Vagina (tissue), 2 donors: ENCODE results near the gene PGAP6. TPM values are rescaled to one million over a fixed set of nuclear protein-coding genes. Genes with fewer than 3 reads are reported as not detected.
"Not testable (repeated sequence)": the region's sequence is repeated elsewhere in the genome, so short reads cannot be mapped to it uniquely, and the experiment has no call there.

Experiments
- DNase-seq, 2 donors: peaks; one replicate each; pipeline ENCODE4 v3.0.0-alpha.2; 2017; ENCODE audit errors: extremely low spot score in 2 of 2
- H3K27ac ChIP-seq: fragments of 200-600 bp; sonication (generic); one replicate; pipeline ENCODE4 v1.5.1; 2019
- H3K27me3 ChIP-seq: fragments of 200-600 bp; sonication (generic); one replicate; pipeline ENCODE4 v1.5.1; 2019
- H3K36me3 ChIP-seq, 2 donors: fragments of 200-600 bp; sonication (generic); one replicate each; pipeline ENCODE4 v1.5.1; 2017 to 2019
- H3K4me1 ChIP-seq: fragments of 200-600 bp; sonication (generic); one replicate; pipeline ENCODE4 v1.5.1; 2019
- H3K4me3 ChIP-seq, 2 donors: fragments of 200-600 bp; sonication (generic); 1 replicate in 1 of 2; 2 replicates in 1 of 2; pipeline ENCODE4 v1.5.1; 2016 to 2019
- H3K9me3 ChIP-seq: fragments of 200-600 bp; sonication (generic); one replicate; pipeline ENCODE4 v1.5.1; 2019
- CTCF ChIP-seq, 3 experiments: fragments of 450-650 bp in 2 of 3; fragments of 200-600 bp in 1 of 3; sonication (generic) in 1 of 3; IDR thresholded peaks; one replicate each; pipeline ENCODE4 v1.5.1; 2017 to 2019; ENCODE audit warnings: antibody characterized with exemption in 3 of 3, mild to moderate bottlenecking in 2 of 3, moderate library complexity in 2 of 3
- POLR2A ChIP-seq, 2 donors: fragments of 450-650 bp; IDR thresholded peaks; one replicate each; pipeline ENCODE4 v1.6.1; 2017; ENCODE audit warnings: antibody characterized with exemption in 2 of 2, mild to moderate bottlenecking in 2 of 2, moderate library complexity in 2 of 2
- POLR2AphosphoS5 ChIP-seq, 2 donors: sonication (generic); formaldehyde crosslinking; IDR thresholded peaks; one replicate each; pipeline ENCODE4 v1.9.0; 2017; ENCODE audit warnings: antibody characterized with exemption in 2 of 2, mild to moderate bottlenecking in 2 of 2, low read depth in 1 of 2; ENCODE audit not compliant: insufficient read depth in 1 of 2
- intact Hi-C: fragments of 100-400 bp; cut with DNase I; formaldehyde crosslinking; loops from one replicate; pipeline ENCODE4 v1.15.1; 2023
- total RNA-seq: library from RNA; depleted of rRNA; stranded (reverse); fragments of >200 nt; gene quantifications from one replicate; pipeline ENCODE4 v1.2.3, GENCODE V29; 2016

Gene PGAP6
- total RNA-seq, 1 donor from 2014 or later, result 38.3 TPM

GRCh38 chr16:347203-347602, 34.6 kb downstream of the PGAP6 start:
- Histone ChIP-seq H3K27me3 (no peaks in the 10 kb centered on the region), H3K36me3 (peaks cover 0 to 27% of the 10 kb centered on the region in 2 donors)
- intact Hi-C loops, result no loop called here

GRCh38 chr16:346587-346986, 35.2 kb downstream of the PGAP6 start:
- DNase-seq, result no peak
- intact Hi-C loops, result no loop called here
- Histone ChIP-seq H3K27me3 (no peaks in the 10 kb centered on the region), H3K4me1 (peaks cover 15% of the 10 kb centered on the region), H3K27ac (no peak overlapping the region), H3K4me3 (no peak overlapping the region), H3K36me3 (peaks cover 0 to 27% of the 10 kb centered on the region in 2 donors), H3K9me3 (no peaks in the 10 kb centered on the region)
- TF ChIP-seq POLR2A (IDR thresholded peaks at IDR 0.05) (no peak), POLR2AphosphoS5 (IDR thresholded peaks at IDR 0.05; ENCODE audit: insufficient read depth in 1 of 2, low read depth in 1 of 2) (no peak)

More at GRCh38 chr16:347203-347602, 34.6 kb downstream of the PGAP6 start:
- H3K9me3 ChIP-seq, result no peaks in the 10 kb centered on the region
- no peak overlapping the region for H3K27ac ChIP-seq
- peaks cover 17% of the 10 kb centered on the region for H3K4me1 ChIP-seq
- DNase-seq, result no peak
- H3K4me3 ChIP-seq, result no peak overlapping the region
- TF ChIP-seq POLR2AphosphoS5 (IDR thresholded peaks at IDR 0.05; ENCODE audit: insufficient read depth in 1 of 2, low read depth in 1 of 2), result no peak
- no peak for TF ChIP-seq CTCF (IDR thresholded peaks at IDR 0.05)
- no peak for TF ChIP-seq POLR2A (IDR thresholded peaks at IDR 0.05)

- Histone ChIP-seq H3K4me3 (no peak overlapping the region), H3K9me3 (no peaks in the 10 kb centered on the region), H3K27ac (no peak overlapping the region), H3K27me3 (no peaks in the 10 kb centered on the region), H3K4me1 (peaks cover 7% of the 10 kb centered on the region), H3K36me3 (peaks cover 0 to 27% of the 10 kb centered on the region in 2 donors)
- DNase-seq, result no peak
- TF ChIP-seq POLR2AphosphoS5 (IDR thresholded peaks at IDR 0.05; ENCODE audit: insufficient read depth in 1 of 2, low read depth in 1 of 2) (no peak), CTCF (IDR thresholded peaks at IDR 0.05) (no peak), POLR2A (IDR thresholded peaks at IDR 0.05) (no peak)
- intact Hi-C loops, result no loop called here
Observed at GRCh38 chr16:345772-346171, 36.0 kb downstream of the PGAP6 start.

GRCh38 chr16:342455-343213, 39.1 kb downstream of the PGAP6 start:
- peaks cover 0 to 27% of the 10 kb centered on the region in 2 donors for H3K36me3 ChIP-seq
- H3K4me3 ChIP-seq, result no peak overlapping the region
- no peaks in the 10 kb centered on the region for H3K27me3 ChIP-seq
- peaks cover 9% of the 10 kb centered on the region for H3K4me1 ChIP-seq
- H3K27ac ChIP-seq, result no peak overlapping the region
- no peaks in the 10 kb centered on the region for H3K9me3 ChIP-seq
- no peak for DNase-seq
- TF ChIP-seq POLR2A (IDR thresholded peaks at IDR 0.05), result no peak
- intact Hi-C loops, result no loop called here

GRCh38 chr16:341974-342336, 39.8 kb downstream of the PGAP6 start:
- H3K27ac ChIP-seq, H3K4me3 ChIP-seq, intact Hi-C loops, H3K9me3 ChIP-seq, H3K27me3 ChIP-seq, DNase-seq: not testable (repeated sequence)
- Histone ChIP-seq H3K36me3 (peaks cover 0 to 27% of the 10 kb centered on the region in 2 donors), H3K4me1 (peaks cover 12% of the 10 kb centered on the region)

DNA sequence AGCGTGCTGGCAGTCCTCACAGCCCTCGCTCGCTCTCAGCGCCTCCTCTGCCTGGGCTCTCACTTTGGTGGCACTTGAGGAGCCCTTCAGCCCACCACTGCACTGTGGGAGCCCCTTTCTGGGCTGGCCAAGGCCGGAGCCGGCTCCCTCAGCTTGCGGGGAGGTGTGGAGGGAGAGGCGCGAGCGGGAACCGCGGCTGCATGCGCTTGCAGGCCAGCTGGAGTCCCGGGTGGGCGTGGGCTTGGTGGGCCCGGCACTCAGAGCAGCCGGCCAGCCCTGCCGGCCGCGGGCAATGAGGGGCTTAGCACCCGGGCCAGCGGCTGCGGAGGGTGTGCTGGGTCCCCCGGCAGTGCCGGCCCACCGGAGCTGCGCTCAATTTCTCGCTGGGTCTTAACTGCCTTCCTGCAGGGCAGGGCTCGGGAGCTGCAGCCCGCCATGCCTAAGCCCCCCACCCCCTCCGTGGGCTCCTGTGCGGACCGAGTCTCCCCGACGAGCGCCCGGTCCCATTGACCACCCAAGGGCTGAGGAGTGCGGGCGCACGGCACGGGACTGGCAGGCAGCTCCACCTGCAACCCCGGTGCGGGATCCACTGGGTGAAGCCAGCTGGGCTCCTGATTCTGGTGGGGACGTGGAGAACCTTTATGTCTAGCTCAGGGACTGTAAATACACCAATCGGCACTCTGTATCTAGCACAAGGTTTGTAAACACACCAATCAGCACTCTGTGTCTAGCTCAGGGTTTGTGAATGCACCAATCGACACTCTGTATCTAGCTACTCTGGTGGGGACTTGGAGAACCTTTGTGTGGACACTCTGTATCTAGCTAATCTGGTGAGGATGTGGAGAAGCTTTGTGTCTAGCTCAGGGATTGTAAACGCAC, 40.4 kb downstream of the PGAP6 start:
- H3K4me3 ChIP-seq, H3K9me3 ChIP-seq, DNase-seq, H3K27me3 ChIP-seq, intact Hi-C loops, H3K27ac ChIP-seq: not testable (repeated sequence)
- H3K36me3 ChIP-seq, result peaks cover 0 to 25% of the 10 kb centered on the region in 2 donors
- peaks cover 14% of the 10 kb centered on the region for H3K4me1 ChIP-seq
